CD4-positive, alpha-beta memory T cell (primary cell): ENCODE results near the gene DUSP2. TPM values are rescaled to one million over a fixed set of nuclear protein-coding genes. Genes with fewer than 3 reads are reported as not detected.

ENCODE experiments used
- CTCF ChIA-PET: fragments of 350-600 bp; sonication (Branson Sonifier 250); formaldehyde crosslinking; loops from one replicate; lab custom pipeline; 2021; ENCODE audit warnings: inconsistent platforms; ENCODE audit not compliant: partially characterized antibody; lab: Charles Lee
- POLR2A ChIA-PET: fragments of 350-600 bp; sonication (Branson Sonifier 250); formaldehyde crosslinking; loops from one replicate; lab custom pipeline; 2021; ENCODE audit not compliant: partially characterized antibody; lab: Charles Lee
- DNase-seq, 5 donors: peaks; one replicate each; pipeline versions ENCODE4 v3.0.0 to v3.0.0-alpha.2; 2020 to 2022; ENCODE audit warnings: mixed read lengths in 1 of 5
- H3K27ac ChIP-seq: one replicate; pipeline ENCODE4 v1.7.0; 2013; ENCODE audit warnings: low read depth, low read length
- H3K27me3 ChIP-seq: 2 replicates; pipeline ENCODE4 v1.7.0; 2013; ENCODE audit warnings: mild to moderate bottlenecking, low read length, moderate library complexity; ENCODE audit not compliant: insufficient read depth
- H3K36me3 ChIP-seq: 2 replicates; pipeline ENCODE4 v1.7.0; 2013; ENCODE audit warnings: mild to moderate bottlenecking, low read length, moderate library complexity; ENCODE audit not compliant: insufficient read depth
- H3K4me1 ChIP-seq: 2 replicates; pipeline ENCODE4 v1.7.0; 2013; ENCODE audit warnings: mild to moderate bottlenecking, low read length, moderate library complexity; ENCODE audit not compliant: insufficient read depth
- H3K4me3 ChIP-seq, 2 donors: one replicate each; pipeline ENCODE4 v1.7.0; 2013; ENCODE audit warnings: low read length in 2 of 2, mild to moderate bottlenecking in 1 of 2
- H3K9me3 ChIP-seq, 2 donors: one replicate each; pipeline ENCODE4 v1.7.0; 2013; ENCODE audit warnings: low read length in 2 of 2, control low read depth in 1 of 2; ENCODE audit not compliant: control insufficient read depth in 1 of 2
- H3K27ac Mint-ChIP-seq, 7 donors: one replicate each; pipeline ENCODE4 v1.8.0; 2020 to 2021; ENCODE audit warnings: mixed read lengths in 7 of 7, mild to moderate bottlenecking in 6 of 7, inconsistent platforms in 3 of 7, moderate library complexity in 3 of 7
- H3K27me3 Mint-ChIP-seq, 2 donors: one replicate each; pipeline ENCODE4 v1.8.0; 2020 to 2021; ENCODE audit warnings: mixed read lengths in 2 of 2
- H3K36me3 Mint-ChIP-seq, 2 donors: one replicate each; pipeline ENCODE4 v1.8.0; 2020 to 2021; ENCODE audit warnings: mixed read lengths in 2 of 2, inconsistent platforms in 1 of 2, mild to moderate bottlenecking in 1 of 2
- H3K4me1 Mint-ChIP-seq, 4 donors: one replicate each; pipeline ENCODE4 v1.8.0; 2020 to 2021; ENCODE audit warnings: mixed read lengths in 4 of 4, mild to moderate bottlenecking in 1 of 4
- H3K4me3 Mint-ChIP-seq, 8 donors: one replicate each; pipeline ENCODE4 v1.8.0; 2020 to 2021; ENCODE audit warnings: mixed read lengths in 8 of 8, mild to moderate bottlenecking in 7 of 8, moderate library complexity in 6 of 8, inconsistent platforms in 3 of 8
- H3K9me3 Mint-ChIP-seq, 8 donors: one replicate each; pipeline ENCODE4 v1.8.0; 2020 to 2021; ENCODE audit warnings: mixed read lengths in 8 of 8, mild to moderate bottlenecking in 5 of 8, inconsistent platforms in 3 of 8, moderate library complexity in 1 of 8
- intact Hi-C: fragments of 100-400 bp; cut with micrococcal nuclease; formaldehyde crosslinking; loops from one replicate; pipeline ENCODE4 v1.15.1; 2023
- polyA plus RNA-seq, 2 donors: library from polyadenylated mRNA; unstranded; fragments of 300-500 nt; fragmentation: Illumina TruSeq; gene quantifications; one replicate each; pipeline ENCODE4 v1.2.3, GENCODE V29; 2021
- total RNA-seq, 2 experiments: library from RNA; stranded (reverse); gene quantifications; one replicate each; pipeline ENCODE4 v1.2.3, GENCODE V29; 2021

Gene DUSP2
- total and polyA plus RNA-seq, 4 experiments from 2014 or later = 33.4 to 303 (median 41.4) TPM

- intact Hi-C loops = no loop called here
- CTCF ChIA-PET = interaction anchor here (0.7 to 7.6 kb wide), 5 partner anchors 10 to 166 kb away, joined by 3 to 60 read pairs (median 19); partner anchors contain the start of gene ASTL
These were observed 13.3 kb upstream of the DUSP2 start for GRCh38 chr2:96158554-96158940.

GRCh38 chr2:96157649-96158553 is 12.7 kb upstream of the DUSP2 start:
- intact Hi-C loops = no loop called here
- Mint-ChIP-seq H3K4me1 (peaks cover 42 to 78% (median 58%) of the 10 kb centered on the region in 4 donors), H3K27me3 (no peaks in the 10 kb centered on the region), H3K9me3 (peaks cover 0 to 2% (median 0%) of the 10 kb centered on the region in 8 donors), H3K36me3 (no peaks in the 10 kb centered on the region), H3K27ac (peak overlapping the region; percentile 77 to 94 (median 88)), H3K4me3 (peak overlapping the region; percentile 21 to 91 (median 68))
- POLR2A ChIA-PET = interaction anchor here (0.8 to 9.8 kb wide), 6 partner anchors 12 to 51 kb away, joined by 3 to 285 read pairs (median 6); partner anchors contain the start of genes DUSP2 and STARD7
- Histone ChIP-seq H3K4me3 (peak overlapping the region; percentile 4 to 9), H3K9me3 (no peaks in the 10 kb centered on the region), H3K4me1 (peaks cover 58% of the 10 kb centered on the region), H3K36me3 (no peaks in the 10 kb centered on the region), H3K27me3 (no peaks in the 10 kb centered on the region), H3K27ac (peak overlapping the region; percentile 38)
- DNase-seq = peak; percentile 48 to 84 (median 58)
- CTCF ChIA-PET = interaction anchor here (0.7 to 7.6 kb wide), 5 partner anchors 10 to 165 kb away, joined by 3 to 60 read pairs (median 19); partner anchors contain the start of gene ASTL

More at GRCh38 chr2:96158554-96158940, 13.3 kb upstream of the DUSP2 start:
- no peaks in the 10 kb centered on the region for H3K27me3 Mint-ChIP-seq
- Histone ChIP-seq H3K4me1 (peaks cover 64% of the 10 kb centered on the region), H3K27me3 (no peaks in the 10 kb centered on the region), H3K27ac (no peak overlapping the region), H3K36me3 (no peaks in the 10 kb centered on the region), H3K9me3 (no peaks in the 10 kb centered on the region), H3K4me3 (no peak overlapping the region)
- POLR2A ChIA-PET = interaction anchor here (1.2 to 9.8 kb wide), 5 partner anchors 12 to 50 kb away, joined by 3 to 285 read pairs (median 8); partner anchors contain the start of genes DUSP2 and STARD7
- peaks cover 42 to 77% (median 61%) of the 10 kb centered on the region in 4 donors for H3K4me1 Mint-ChIP-seq
- no peak for DNase-seq
- H3K36me3 Mint-ChIP-seq = no peaks in the 10 kb centered on the region
- H3K27ac Mint-ChIP-seq = peak overlapping the region in 3 of 7 donors; percentile 90 to 94 (median 91)
- peaks cover 0 to 2% (median 0%) of the 10 kb centered on the region in 8 donors for H3K9me3 Mint-ChIP-seq
- peak overlapping the region in 3 of 8 donors; percentile 66 to 89 (median 75) for H3K4me3 Mint-ChIP-seq

- DNase-seq = no peak
- ChIA-PET POLR2A (interaction anchor here (2.1 to 9.8 kb wide), 3 partner anchors 11 to 18 kb away, joined by 8 to 285 read pairs (median 10); partner anchors contain the start of gene DUSP2), CTCF (interaction anchor here (0.7 to 7.6 kb wide), 4 partner anchors 9 to 20 kb away, joined by 3 to 60 read pairs (median 18); no protein-coding TSS in a partner anchor)
- peaks cover 37 to 73% (median 53%) of the 10 kb centered on the region in 4 donors for H3K4me1 Mint-ChIP-seq
- no peaks in the 10 kb centered on the region for H3K27me3 ChIP-seq
- H3K27ac ChIP-seq = peak overlapping the region; percentile 38
- H3K36me3 ChIP-seq = no peaks in the 10 kb centered on the region
- H3K4me3 ChIP-seq = peak overlapping the region; percentile 4 to 9
- H3K9me3 ChIP-seq = no peaks in the 10 kb centered on the region
- H3K27ac Mint-ChIP-seq = peak overlapping the region; percentile 82 to 94 (median 90)
- H3K4me3 Mint-ChIP-seq = peak overlapping the region in 6 of 8 donors; percentile 33 to 91 (median 64)
- intact Hi-C loops = no loop called here
- peaks cover 49% of the 10 kb centered on the region for H3K4me1 ChIP-seq
- no peaks in the 10 kb centered on the region for H3K36me3 Mint-ChIP-seq
- H3K9me3 Mint-ChIP-seq = peaks cover 0 to 2% (median 0%) of the 10 kb centered on the region in 8 donors
- no peaks in the 10 kb centered on the region for H3K27me3 Mint-ChIP-seq
These were observed 11.8 kb upstream of the DUSP2 start for GRCh38 chr2:96156926-96157648.

GRCh38 chr2:96156011-96156820 is 11.0 kb upstream of the DUSP2 start:
- Mint-ChIP-seq H3K27me3 (no peaks in the 10 kb centered on the region), H3K9me3 (peaks cover 0 to 2% (median 0%) of the 10 kb centered on the region in 8 donors), H3K4me1 (peaks cover 35 to 70% (median 54%) of the 10 kb centered on the region in 4 donors), H3K4me3 (peak overlapping the region in 4 of 8 donors; percentile 1 to 73 (median 42)), H3K36me3 (no peaks in the 10 kb centered on the region), H3K27ac (peak overlapping the region; percentile 68 to 94 (median 90))
- no peak overlapping the region for H3K4me3 ChIP-seq
- H3K4me1 ChIP-seq = peaks cover 48% of the 10 kb centered on the region
- no peaks in the 10 kb centered on the region for H3K9me3 ChIP-seq
- intact Hi-C loops = no loop called here
- ChIA-PET POLR2A (interaction anchor here (1.2 to 9.8 kb wide), 2 partner anchors 10 kb away, joined by 3 to 285 read pairs; partner anchors contain the start of gene DUSP2), CTCF (interaction anchor here (0.7 to 3.8 kb wide), 3 partner anchors 14 to 19 kb away, joined by 3 to 26 read pairs (median 4); no protein-coding TSS in a partner anchor)
- H3K27me3 ChIP-seq = no peaks in the 10 kb centered on the region
- H3K36me3 ChIP-seq = no peaks in the 10 kb centered on the region
- peak in 2 of 5 donors; percentile 33 to 71 for DNase-seq
- H3K27ac ChIP-seq = no peak overlapping the region

- H3K27ac ChIP-seq = no peak overlapping the region
- H3K9me3 ChIP-seq = no peaks in the 10 kb centered on the region
- no peak overlapping the region for H3K4me3 Mint-ChIP-seq
- H3K9me3 Mint-ChIP-seq = no peaks in the 10 kb centered on the region
- no peak for DNase-seq
- CTCF ChIA-PET = interaction anchor here (0.8 to 6.4 kb wide), 3 partner anchors 15 to 20 kb away, joined by 4 to 43 read pairs (median 4); partner anchors contain the start of gene ASTL
- H3K4me3 ChIP-seq = no peak overlapping the region
- peaks cover 48% of the 10 kb centered on the region for H3K4me1 ChIP-seq
- H3K27me3 Mint-ChIP-seq = no peaks in the 10 kb centered on the region
- no peaks in the 10 kb centered on the region for H3K36me3 Mint-ChIP-seq
- peaks cover 32 to 70% (median 54%) of the 10 kb centered on the region in 4 donors for H3K4me1 Mint-ChIP-seq
- intact Hi-C loops = no loop called here
- H3K36me3 ChIP-seq = no peaks in the 10 kb centered on the region
- POLR2A ChIA-PET = interaction anchor here (1.2 kb wide), 1 partner anchor 8 kb away, joined by 3 read pairs; no protein-coding TSS in a partner anchor
- H3K27ac Mint-ChIP-seq = peak overlapping the region in 3 of 7 donors; percentile 37 to 90 (median 52)
- no peaks in the 10 kb centered on the region for H3K27me3 ChIP-seq
These were observed 9.5 kb upstream of the DUSP2 start for GRCh38 chr2:96154506-96155380.
